Colon (tissue), 2 donors: ENCODE results near the gene C19orf81.

Source experiments
- FAIRE-seq: peaks from 2 replicates; lab custom pipeline; 2012; peaks lifted over from hg19 to GRCh38; lab: Jason Lieb, UNC
- donor health status: control.
- donor health status: control.

The C19orf81 gene

GRCh38 chr19:50686310-50687032 lies 37.2 kb downstream of the C19orf81 start:
- FAIRE-seq: no peak

- no peak for FAIRE-seq
These were observed 39.5 kb downstream of the C19orf81 start for GRCh38 chr19:50688766-50689165.

GRCh38 chr19:50690439-50690838 lies 41.2 kb downstream of the C19orf81 start:
- FAIRE-seq: no peak

- FAIRE-seq: no peak
These were observed 44.1 kb downstream of the C19orf81 start for GRCh38 chr19:50693064-50693975.

- no peak for FAIRE-seq
These were observed 45.5 kb downstream of the C19orf81 start for GRCh38 chr19:50694815-50695145.

GRCh38 chr19:50695251-50696093 lies 46.2 kb downstream of the C19orf81 start:
- no peak for FAIRE-seq

GRCh38 chr19:50696094-50696483 lies 46.8 kb downstream of the C19orf81 start:
- no peak for FAIRE-seq

- FAIRE-seq: no peak
These were observed 48.3 kb downstream of the C19orf81 start for GRCh38 chr19:50697414-50698124.

- FAIRE-seq: no peak
These were observed 52.2 kb downstream of the C19orf81 start for GRCh38 chr19:50701367-50701985.

GRCh38 chr19:50702158-50702870 lies 53.1 kb downstream of the C19orf81 start:
- FAIRE-seq: no peak

- no peak for FAIRE-seq
These were observed 53.9 kb downstream of the C19orf81 start for GRCh38 chr19:50702871-50703829.

- FAIRE-seq: no peak
These were observed 54.9 kb downstream of the C19orf81 start for GRCh38 chr19:50703915-50704796.

- FAIRE-seq: no peak
These were observed 56.3 kb downstream of the C19orf81 start for GRCh38 chr19:50705422-50706019.

- FAIRE-seq: no peak
These were observed 57.1 kb downstream of the C19orf81 start for GRCh38 chr19:50706387-50706786.

GRCh38 chr19:50708179-50708879 lies 59.1 kb downstream of the C19orf81 start:
- FAIRE-seq: no peak
